NCI-H446 treated with DMSO at 0.1 percent for 48 hours (cell line): Measurements from ENCODE around the gene TM9SF1.
A peak's percentile ranks its signal among the peaks of the same experiment; 100 is the strongest.
"Not testable (repeated sequence)": the region's sequence is repeated elsewhere in the genome, so short reads cannot be mapped to it uniquely, and the experiment has no call there.

Experiments
- DNase-seq: peaks from one replicate; lab custom pipeline; 2025; lab: John Stamatoyannopoulos, UW

TM9SF1 gene

GRCh38 chr14:24222987-24223386, 27.7 kb upstream of the TM9SF1 start:
- not testable (repeated sequence) for DNase-seq

- DNase-seq, result no peak
Measured at GRCh38 chr14:24219521-24219920, 24.3 kb upstream of the TM9SF1 start.

- DNase-seq, result no peak
Measured at GRCh38 chr14:24219080-24219479, 23.8 kb upstream of the TM9SF1 start.

GRCh38 chr14:24216876-24217275, 21.6 kb upstream of the TM9SF1 start:
- not testable (repeated sequence) for DNase-seq

GRCh38 chr14:24216345-24216699, 21.1 kb upstream of the TM9SF1 start:
- DNase-seq, result no peak

- DNase-seq, result peak; percentile 72
Measured at GRCh38 chr14:24215495-24216344, 20.5 kb upstream of the TM9SF1 start, which contains the start of gene MDP1. MDP1 (minus strand) TSS chr14:24216066; CDS start chr14:24215955, 111 bp downstream.

- no peak for DNase-seq
Measured at GRCh38 chr14:24213866-24214662, 18.8 kb upstream of the TM9SF1 start.

- DNase-seq, result peak; percentile 96
Measured at GRCh38 chr14:24212924-24213865, 18.0 kb upstream of the TM9SF1 start, which contains the start of gene CHMP4A. CHMP4A (minus strand) TSS chr14:24213488; CDS start chr14:24213439, 49 bp downstream.

GRCh38 chr14:24211311-24211710, 16.1 kb upstream of the TM9SF1 start:
- no peak for DNase-seq

- DNase-seq, result no peak
Measured at GRCh38 chr14:24207625-24208024, 12.4 kb upstream of the TM9SF1 start.

- DNase-seq, result no peak
Measured at GRCh38 chr14:24207104-24207551, 11.9 kb upstream of the TM9SF1 start.

- no peak for DNase-seq
Measured at GRCh38 chr14:24206260-24207103, 11.2 kb upstream of the TM9SF1 start.

GRCh38 chr14:24204163-24205146, 9.2 kb upstream of the TM9SF1 start:
- DNase-seq, result no peak

GRCh38 chr14:24203249-24203886, 8.1 kb upstream of the TM9SF1 start:
- DNase-seq, result not testable (repeated sequence)

- DNase-seq, result not testable (repeated sequence)
Measured at GRCh38 chr14:24202538-24202937, 7.3 kb upstream of the TM9SF1 start.

- no peak for DNase-seq
Measured at GRCh38 chr14:24198814-24199524, 3.7 kb upstream of the TM9SF1 start.

GRCh38 chr14:24197056-24197450, 1.8 kb upstream of the TM9SF1 start:
- DNase-seq, result no peak
